HG03139 (cell line): ENCODE data around the gene IARS1.
A peak's percentile ranks its signal among the peaks of the same experiment; 100 is the strongest.

Experiments
- ATAC-seq: cut with Tn5 transposase; IDR thresholded peaks from one replicate; pipeline ENCODE4 v1.9.1; 2021; ENCODE audit not compliant: unreplicated experiment

Gene IARS1

DNA sequence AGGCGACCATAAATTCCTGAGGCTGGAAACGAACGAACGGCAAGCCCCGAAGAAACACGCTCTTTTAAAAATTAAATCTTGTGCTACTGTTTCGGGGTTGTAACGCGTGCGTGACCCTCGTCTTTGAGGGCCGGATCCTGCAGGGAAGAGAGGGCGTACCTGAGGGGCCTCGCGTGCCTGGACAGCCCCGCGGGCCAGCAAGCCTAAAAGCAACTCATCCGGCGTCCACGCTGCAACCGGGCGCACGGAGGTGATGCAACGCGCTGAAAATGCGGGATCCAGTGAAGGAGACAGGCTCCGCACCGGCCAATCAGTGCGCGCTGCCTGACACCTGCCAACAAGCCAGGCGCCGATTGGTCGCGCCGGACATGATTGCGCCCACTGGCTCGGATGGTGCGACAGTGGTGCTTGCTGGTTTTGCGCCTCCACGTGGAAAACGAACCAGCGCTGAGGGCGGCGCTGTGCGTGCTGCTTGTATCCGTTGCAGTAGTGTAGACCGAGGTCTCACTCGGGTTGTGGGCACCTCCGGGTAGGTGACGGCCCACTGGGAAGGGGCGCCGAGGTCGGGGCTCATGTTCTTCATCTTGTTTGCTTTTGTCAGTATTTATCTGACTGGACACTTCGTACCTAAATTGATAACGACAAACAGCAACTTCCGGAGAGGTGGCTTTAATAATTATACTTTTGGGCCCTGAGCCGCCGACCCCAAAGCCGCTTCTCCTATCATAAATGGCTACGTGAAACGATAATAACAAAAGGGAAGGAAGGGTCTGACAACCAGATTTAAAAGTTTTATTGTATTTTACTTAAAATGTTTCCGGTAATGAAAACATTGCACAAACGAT is at the start of gene IARS1:
Gene IARS1 (minus strand): TSS at position 246 of the 845 bp plus-strand sequence. CDS start 4,278 bp downstream, outside the sequence.
- peak; percentile 92 for ATAC-seq

GRCh38 chr9:92342825-92343488 is 49.5 kb upstream of the IARS1 start:
- ATAC-seq = no peak

DNA sequence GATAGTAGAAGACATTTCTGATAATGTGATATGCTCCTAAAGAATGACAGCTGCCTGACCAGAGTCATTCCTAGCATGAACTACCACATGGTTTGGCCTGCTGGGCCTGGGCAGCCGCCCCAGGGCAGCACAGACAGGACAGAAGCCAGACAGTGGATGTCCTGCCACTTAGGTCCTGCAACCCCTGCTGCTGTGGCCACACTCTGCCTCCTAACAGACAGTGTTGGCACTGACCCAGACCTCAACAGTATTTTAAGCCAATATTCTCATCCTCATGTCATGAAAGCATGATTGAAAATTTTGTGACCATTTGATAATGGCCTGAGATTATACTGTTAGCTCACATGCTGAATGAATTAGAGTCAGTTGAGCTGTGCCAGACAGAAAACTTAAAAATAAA is 48.1 kb upstream of the IARS1 start:
- ATAC-seq = no peak

DNA sequence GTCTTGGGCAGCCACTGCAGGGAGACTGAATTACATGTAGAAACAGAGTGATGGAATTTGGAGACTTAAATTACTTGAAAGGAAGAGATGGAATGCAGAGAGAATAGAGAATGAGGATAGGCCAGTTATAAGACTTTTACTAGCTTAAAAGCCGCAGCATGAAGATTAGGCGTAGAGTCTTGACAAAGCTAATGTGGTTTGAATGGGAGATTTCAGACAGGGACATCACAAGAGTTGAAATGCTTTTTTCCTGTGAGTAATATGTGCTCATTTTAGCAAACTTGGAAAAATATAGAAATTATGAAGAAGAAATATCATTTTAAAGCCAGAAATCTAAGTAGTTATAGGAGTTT is 39.8 kb upstream of the IARS1 start:
- ATAC-seq = no peak

DNA sequence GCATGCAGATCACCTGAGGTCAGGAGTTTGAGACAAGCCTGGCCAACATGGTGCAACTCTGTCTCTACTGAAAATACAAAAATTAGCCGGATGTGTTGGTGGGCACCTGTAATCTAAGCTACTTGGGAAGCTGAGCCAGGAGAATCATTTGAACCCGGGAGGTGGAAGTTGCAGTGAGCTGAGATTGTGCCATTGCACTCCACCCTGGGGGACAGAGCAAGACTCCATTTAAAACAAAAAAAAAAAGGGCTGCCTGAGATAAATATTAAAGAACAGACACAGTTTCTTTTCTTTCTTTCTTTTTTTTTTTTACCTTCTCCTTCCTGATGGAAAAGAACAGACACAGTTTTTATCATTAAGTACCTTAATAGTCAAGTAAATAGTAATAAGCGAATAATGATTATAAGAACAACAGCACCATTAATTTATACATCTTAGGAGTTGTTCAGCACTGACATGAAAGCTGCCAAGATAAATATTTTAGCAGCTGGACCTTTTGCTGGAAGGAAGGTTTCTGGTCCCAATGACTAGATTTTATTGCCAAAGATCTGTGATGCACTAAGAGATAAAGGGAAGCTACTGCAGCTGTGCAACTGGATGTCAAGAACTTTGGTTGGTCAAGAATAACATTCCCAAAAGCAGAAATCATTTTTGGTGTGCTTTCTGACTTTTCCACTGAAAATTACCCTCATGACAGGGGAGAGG is 39.2 kb upstream of the IARS1 start:
- ATAC-seq = no peak

GRCh38 chr9:92328225-92328624 is 34.7 kb upstream of the IARS1 start:
- no peak for ATAC-seq

GRCh38 chr9:92327283-92327850 is 33.9 kb upstream of the IARS1 start:
- no peak for ATAC-seq

- ATAC-seq = peak; percentile 5
Observed at GRCh38 chr9:92325991-92326500, 32.5 kb upstream of the IARS1 start.

DNA sequence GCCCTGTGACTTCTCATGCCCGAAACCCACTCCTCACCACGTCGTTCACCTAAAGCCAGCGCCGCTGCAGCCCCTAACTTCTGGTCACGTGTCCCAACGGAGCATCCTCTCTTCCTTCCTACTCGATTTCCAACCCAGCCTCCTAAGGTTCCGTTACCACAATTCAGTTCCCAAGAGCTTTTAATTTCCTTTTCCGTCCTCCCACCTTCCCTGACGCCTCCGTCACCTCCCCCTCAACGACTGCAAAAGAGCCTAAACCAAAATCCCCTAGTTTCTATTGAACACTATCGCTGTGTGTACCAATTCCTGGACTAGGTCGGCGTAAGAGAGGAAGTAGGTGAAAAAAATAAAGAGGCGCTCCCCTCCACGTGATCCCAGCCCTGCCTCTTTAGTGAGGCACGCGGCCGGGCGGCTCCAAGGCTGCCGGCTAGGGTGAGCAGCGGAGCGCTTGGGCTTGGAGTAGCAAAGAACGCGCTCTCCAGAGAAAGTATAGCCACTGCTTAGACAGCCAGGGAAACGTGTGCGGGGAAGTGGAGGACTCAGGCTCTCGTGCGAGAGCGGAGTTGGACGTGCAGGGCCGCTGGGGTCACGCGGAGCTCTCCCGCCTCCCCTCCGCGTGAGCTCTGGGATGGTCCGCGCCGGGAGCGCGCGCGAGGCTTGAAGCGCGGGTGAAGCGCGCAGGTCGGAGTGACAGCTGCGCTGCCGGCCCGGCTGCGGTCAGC is 31.9 kb upstream of the IARS1 start, which contains the start of the genes CENPP and NOL8:
Gene CENPP (plus strand): TSS at position 685 of the 722 bp plus-strand sequence.
Gene NOL8 (minus strand): TSS at position 82 of the 722 bp plus-strand sequence. CDS start 1,189 bp downstream, outside the sequence.
- ATAC-seq = peak; percentile 80

DNA sequence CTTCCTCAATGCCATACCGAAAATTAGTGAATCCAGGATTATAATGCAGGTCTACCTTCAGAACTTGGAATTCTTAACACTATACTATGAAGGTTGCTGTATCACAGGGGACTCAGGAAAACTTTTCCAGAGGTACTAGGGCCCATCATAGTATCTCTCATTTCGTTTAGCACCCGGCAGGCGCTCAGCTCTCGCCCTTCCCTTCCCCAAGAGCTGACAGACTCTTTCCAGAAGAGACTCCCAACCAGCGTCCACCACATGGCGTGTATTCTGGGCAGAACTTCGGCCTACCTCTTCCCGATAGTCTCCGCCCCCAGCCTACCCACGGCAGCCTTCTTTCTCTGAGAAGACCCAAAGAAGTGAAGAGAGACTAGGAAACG is 31.4 kb upstream of the IARS1 start:
- peak; percentile 10 for ATAC-seq

DNA sequence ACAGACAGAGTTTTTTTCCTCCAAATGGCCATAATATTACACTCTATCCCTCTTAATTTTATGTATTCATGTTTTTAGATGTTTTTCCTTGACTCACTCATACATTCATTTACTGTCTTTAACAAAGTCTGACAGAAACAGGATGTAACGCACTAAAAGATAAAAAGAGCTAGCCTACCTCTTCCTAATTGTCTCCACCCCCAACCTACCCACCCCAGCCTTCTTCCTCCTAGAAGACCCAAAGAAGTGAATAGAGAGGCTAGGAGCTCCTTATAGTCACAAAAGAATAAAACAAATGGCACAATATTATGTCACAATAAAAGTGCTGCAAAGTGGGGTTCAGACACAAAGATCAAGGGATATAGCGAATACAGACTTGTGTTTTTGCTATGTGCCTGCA is 30.9 kb upstream of the IARS1 start:
- no peak for ATAC-seq

DNA sequence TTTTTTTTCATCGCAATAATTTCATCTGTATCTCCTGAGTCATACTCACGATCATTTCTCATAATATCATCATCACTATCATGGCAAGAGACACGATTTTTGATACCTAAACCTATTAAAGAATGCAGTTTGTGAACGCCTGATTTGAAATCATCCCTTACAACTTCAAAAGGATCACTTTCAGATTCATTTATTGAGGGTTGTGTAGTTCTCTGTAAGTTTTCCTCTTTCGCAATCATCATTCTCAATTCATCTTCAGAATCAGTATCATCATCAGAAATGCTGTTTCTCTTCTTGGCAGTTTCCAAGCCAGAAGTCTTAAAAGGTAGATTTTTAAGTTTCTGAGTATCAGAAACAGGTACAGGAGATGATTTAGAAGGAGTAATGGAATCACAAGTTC is 22.0 kb upstream of the IARS1 start:
- no peak for ATAC-seq

DNA sequence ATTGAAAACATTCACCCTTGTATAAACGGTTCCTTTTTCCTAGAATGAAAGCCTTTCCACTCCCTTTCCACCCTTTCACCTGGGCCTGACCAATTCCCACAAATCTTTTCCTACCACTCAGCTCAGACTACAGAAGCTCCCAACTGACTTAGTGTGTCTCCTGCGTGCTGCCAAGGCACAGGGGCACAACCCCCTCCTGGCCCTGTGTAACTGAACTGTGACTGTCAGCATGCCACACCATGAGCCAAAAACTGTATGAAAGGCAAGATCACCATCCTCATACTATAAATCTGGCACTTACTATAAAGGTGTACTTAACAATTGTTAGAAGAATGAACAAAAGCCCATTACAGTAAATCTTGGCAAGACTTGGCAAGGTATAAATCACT is 20.1 kb upstream of the IARS1 start:
- ATAC-seq = no peak

DNA sequence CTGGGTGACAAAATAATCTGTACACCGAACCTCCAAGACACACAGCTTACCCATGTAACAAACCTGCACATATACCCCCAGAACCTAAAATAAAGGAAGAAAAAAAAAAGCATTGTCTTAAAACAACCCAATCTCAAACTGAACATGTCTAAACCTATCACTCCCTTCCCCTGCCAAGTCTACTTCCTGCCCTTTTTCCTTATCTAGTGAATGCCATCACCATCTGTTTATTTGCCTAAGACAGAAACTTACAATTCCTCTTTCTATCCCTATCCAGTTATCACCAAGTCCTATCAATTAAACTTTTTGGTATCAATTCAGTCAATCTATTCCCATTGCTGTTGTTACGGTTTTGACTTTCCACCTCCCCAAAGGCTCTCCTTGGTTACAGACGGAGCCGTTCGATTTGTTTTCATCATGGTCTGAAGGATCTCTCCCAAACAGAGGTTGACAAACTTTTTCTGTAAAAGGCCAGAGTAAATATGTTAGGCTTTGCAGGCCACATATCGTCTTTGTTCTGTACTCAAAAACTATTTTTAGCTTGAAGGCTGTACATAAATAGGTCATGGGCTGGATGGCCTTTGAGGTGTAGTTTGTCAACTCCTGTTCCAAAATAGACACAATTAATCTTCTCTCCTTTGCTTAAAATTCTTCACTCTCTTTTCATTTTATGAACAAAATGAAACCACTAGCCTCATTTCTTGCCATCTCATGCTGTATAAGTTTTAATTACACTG is 19.6 kb upstream of the IARS1 start:
- no peak for ATAC-seq

DNA sequence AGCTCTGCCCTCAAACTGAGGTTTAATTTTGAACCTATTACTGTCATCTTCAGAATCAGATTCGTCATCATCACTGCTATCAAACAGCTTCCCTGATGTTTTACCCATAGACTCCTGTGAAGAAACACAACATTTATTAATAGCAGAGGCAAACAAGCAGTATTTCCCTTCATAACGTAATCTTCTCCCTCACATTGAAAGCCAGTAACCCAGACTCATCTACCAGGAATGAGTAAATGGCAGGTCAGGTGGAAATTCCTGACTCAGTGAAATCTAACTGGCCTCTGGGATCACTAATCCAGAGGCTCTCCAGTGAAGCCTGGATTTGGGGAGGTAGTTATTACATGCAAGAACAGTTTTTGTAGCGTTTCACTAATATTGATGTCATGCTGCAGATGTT is 17.1 kb upstream of the IARS1 start:
- ATAC-seq = no peak

DNA sequence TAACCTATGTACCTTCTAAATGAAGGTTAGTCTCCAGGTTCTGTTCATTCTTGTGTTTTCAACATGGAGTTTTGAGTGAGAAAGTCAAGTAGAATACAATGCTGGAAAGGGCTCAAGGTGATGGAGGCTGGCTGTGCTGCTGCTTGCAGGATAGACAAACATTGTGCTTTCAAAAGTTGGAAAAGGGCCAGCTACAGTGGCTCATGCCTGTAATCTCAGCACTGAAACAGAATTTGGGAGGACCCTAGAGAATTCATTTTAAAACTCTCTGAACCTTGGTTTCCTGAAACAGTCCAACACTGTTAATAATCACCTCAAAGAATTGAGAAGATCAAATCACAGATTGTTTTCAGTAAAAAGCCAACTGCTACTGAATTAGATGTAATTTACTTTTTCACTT is 15.4 kb upstream of the IARS1 start:
- no peak for ATAC-seq

DNA sequence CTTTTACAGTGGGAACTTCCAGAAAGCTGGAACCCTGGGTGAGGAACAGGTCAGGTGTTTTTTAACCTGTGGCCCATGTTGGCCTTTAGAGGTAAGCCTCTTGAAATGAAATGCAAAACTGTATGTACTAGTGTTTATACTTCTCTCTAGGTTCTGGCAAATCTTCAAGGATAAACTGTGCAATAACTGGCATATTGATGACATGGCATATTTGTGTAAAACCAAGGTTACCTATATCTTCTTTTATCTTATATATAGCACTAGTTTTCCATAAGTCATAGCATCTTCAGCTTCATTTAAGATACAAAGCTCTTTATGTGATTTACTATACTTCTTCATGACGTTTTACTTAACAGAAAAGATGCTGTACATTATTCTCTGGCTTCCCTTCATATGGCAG is 7.4 kb upstream of the IARS1 start:
- no peak for ATAC-seq

GRCh38 chr9:92299116-92299515 is 5.6 kb upstream of the IARS1 start:
- no peak for ATAC-seq

DNA sequence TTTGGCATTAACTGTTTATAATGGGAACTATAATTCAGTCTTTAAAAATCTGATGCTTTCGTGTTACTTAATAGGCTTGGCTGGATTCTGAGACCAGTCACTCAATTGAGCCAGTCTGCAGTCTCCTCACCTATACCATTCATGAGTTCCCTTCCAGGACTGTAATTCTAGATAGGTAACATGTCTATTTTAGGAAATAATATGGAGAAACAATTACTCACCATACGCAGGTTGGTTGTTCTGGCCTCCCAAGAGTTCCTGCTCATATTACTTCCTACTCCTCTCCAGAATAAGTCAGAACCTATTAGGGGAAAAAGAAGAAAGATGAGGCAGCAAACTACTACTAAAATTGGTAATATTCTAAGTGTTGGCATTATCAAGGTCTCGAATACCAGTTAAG is 4.5 kb upstream of the IARS1 start:
- no peak for ATAC-seq

DNA sequence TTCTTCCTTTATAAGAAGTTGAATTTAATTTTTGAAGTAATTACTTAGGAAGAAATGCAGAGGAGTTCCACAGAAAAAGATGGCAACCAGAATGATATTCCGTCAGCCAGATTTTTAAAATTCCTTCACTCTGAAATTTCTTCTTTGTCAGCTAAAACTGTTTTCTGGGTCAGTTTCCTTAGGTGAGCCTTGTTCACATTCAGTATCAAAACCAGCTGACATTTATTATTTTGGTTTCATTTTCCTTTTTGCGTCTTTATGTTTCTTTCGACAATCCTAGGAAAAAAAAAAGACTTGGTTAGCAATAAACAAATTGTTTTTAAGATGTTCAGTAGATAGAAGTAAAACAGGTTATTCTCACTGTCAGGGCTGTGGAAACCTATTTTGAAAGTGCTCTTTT is 4.1 kb upstream of the IARS1 start:
- no peak for ATAC-seq
